DMS53 treated with DMSO at 0.1 percent for 48 hours (cell line): ENCODE results near the gene RIMS1.

Experiments
- DNase-seq: peaks from one replicate; lab custom pipeline; 2025; ENCODE audit not compliant: unreplicated experiment; lab: John Stamatoyannopoulos, UW

RIMS1 gene

DNA sequence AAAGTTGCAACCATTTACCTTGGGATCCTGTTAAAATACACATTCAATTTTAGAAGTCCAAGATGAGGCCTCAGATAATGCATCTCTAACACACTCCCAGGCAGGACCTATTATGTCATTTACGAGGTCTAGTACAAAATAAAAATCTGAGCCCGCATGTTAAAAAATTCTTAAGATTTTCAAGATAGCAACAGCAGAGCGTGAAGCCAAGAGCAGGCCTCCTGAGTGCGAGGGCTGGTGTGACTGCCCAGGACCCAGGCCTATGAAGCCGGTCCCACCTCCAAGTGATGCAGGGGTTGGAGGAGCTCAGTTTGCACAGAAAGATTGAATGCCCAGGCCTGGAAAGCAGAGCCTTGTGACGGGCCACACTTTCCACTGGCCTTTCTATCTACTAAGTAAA, 524.4 kb downstream of the RIMS1 start:
- DNase-seq: no peak

DNA sequence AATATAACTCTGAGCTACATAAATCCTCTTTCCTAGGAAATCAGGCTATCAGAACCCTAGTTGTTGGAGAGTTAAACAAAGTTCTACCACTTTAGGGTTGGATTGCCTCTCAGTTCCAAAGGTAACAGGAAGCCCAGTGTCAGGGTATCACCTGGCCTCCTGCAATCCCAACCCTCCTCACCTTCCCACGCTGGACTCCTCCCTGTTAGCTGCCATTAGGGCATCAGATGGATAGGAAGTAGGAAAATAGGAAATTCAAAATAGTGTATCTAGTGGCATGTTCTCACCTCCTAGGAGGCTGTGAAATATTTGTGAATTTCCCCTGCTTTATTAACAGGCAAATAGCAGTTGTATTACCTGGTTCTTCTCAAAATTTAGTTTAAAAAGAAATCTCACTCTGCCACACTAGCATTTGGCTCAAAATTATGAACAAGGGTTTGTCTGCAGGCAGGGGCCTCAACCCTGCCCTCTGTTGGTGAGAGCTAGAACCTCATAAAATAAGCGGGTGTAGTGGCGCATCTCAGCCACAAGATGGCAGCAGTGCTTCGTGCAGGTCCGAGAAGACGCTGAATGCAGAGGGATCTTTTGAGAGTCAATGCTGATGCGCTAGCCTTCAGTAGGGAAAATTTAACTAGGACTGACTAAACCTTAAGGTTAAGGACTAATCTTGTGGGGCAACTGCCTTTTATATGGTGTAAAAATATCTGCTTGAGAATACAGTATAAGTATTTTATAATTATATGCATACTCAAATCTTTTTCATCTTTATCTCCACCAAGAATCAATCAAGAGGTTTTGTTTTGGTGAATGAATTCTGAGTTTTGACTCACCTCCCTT, 525.7 kb downstream of the RIMS1 start:
- peak; percentile 87 for DNase-seq

DNA sequence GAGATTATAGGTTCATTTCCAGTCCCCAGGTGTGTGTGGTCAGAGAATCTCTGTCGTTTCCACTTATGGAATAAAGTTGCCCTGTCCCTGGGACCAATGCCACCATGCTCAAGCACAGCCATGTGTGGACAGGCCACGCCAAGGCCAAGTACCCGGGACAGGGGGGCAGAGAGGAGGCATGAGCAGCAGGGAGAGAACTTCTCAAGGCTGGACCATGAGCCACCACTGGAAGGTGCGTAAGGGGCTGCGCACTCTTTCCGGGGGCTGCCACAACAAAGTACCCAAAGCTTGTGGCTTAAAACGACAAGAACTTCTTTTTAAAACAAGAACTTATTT, 526.3 kb downstream of the RIMS1 start:
- DNase-seq: no peak

DNA sequence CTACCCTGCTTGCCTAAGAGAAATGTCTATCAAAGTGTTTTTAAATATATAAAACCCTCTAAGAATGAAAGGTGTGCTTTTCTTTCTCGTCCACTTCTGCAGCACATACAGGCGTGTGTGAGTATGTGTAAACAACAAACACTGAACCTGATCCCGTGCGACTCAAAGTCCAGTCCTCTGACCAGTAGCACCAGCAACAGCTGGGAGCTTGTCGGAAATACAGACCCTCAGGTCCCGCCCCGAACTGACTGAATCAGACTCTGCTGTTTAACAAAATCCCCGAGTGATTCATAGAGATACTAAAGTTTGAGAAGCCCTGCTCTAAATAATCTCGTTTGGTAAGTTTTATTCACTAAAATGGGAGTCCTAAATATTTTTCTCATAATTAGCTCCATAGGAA, 527.5 kb downstream of the RIMS1 start:
- peak; percentile 61 for DNase-seq

DNA sequence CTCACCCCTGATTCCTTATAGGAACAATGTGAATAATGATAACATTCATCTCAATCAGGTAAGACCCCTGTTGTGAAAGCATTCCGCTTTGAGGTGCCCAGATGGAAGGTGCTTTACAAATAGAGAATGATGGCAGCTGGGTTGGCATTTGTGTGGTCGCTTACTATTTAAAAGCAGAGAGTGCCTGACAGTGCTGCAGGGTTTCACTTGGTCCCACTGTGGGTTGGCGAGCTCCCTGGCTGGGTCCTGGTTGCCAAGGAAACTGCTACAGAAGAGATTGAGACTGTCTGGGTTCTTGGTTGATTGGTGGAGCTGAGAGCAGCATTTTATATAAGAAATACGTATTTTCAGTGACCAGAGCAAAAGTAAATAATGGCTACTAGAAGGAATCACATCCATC, 528.3 kb downstream of the RIMS1 start:
- no peak for DNase-seq

DNA sequence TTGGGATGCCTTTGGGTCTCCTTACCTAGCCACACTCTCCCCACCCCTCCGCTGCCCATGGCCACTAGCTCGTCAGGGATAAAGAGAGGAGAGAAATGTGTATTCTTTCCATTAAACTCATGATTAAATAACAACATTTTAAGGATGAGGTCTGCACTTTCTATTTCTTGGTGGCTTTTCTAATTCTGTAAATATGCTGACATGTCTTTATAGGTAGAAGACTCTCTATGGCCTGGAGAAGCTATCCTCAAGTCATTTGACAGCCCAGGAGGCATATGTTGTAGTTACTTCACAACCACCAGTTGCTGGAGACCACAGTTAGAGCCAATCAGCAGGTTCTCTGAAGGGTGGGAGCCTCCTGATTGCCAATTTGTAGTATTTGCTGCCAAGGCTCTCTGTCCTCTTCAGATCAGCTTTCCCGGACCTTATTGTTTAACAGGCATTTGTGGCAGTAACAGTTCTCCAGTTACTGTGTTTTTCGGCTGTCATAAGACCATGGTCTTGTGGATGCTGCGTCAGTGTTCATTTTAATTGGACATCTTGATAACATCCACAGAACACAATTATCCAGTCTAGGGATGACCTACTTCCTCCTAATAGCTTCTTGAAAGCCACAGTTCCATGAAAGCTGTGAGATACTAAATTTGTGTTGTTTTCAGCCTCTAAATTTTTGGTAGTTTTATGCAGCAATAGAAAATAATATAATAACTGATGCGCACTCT, 530.6 kb downstream of the RIMS1 start:
- DNase-seq: no peak

DNA sequence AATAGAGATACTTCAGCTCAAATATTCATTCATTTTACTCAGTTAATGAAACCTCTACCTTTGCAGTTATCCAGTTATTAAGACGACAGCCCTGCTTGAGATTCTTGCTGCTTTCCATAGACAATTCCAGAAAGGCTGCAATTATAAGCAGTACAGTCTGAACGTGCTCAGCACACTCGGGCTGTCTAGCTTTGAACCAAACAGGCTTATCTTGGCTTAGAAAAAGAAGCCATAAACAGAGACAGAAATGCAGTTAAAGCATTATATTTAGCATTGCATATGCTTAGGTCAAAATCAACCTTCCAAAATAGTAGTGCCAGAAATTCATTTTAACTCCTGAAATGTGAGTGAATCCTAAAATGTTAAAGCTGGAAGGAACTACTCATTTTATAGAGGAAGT, 531.4 kb downstream of the RIMS1 start:
- no peak for DNase-seq

DNA sequence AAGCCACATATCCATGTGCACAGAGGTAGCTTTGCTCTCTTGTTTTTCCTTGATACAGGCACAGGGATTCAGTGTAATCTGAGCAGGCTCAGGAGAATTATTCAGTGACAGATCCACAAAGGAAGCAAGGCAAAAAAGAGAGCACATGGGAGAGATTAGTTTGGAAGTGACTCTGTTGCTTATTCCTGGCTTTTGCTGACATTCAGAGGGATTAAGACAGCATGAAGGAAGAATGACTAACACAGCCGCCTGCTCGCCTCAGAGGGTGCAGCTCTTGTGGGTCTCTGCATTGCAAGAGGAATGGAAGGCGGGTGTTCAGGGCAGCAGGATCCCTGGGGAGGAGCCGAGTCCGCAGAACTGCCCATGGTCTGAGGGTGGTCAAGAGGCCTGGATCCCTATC, 532.1 kb downstream of the RIMS1 start:
- no peak for DNase-seq

DNA sequence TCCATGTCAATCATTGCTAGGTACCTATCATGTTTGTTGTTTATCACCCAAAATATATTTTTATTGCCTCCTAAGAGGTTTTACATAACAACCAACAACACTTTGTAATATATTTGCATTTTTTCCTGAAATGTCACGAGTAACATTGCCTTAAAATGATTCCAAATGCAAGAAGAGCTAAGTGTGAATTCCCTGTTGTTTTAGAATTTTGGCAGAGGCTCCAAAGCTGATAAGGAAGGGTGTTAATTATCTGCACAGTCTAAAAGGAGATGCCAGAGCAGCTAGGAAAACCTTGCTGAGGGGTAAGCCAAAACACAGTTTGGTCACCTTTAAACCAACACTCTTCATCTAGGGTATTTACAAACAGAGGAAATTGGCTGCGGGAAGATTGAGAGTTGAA, 533.6 kb downstream of the RIMS1 start:
- no peak for DNase-seq

DNA sequence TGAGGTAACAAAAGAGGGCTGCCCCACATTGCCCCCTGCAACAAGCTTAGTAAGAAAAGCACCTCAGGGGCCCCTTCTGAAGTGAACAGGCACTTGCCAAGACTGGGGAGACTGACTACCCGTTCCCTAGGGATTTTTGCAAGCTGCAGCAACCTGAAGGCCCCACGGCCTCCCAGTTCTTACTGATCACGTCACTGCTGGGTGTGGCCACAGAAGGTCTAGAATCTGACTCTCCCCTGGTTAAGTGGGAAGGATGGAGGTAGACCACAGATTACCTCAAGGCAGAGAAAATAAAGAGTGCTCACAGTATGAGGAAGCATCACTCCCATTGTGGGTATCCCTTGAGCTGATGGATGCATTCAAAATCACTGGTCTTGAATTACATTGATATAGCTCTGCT, 534.1 kb downstream of the RIMS1 start:
- DNase-seq: no peak

DNA sequence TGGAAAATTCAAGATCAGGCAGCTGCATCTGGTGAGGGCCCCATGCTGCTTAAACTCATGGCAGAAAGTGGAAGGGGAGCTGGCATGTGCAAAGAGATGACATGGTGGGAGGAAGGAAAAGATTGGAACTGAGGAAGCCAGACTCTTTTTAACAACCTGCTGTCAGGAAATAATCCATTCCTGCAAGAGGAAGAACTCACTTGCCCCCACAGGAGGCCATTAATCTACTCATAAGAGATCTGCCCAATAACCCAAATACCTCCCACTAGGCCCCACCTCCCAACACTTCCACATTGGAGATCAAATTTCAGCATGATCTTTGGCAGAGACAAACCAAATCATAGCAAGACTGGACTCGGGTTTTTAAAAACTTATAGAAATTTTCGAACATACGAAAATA, 535.0 kb downstream of the RIMS1 start:
- no peak for DNase-seq

DNA sequence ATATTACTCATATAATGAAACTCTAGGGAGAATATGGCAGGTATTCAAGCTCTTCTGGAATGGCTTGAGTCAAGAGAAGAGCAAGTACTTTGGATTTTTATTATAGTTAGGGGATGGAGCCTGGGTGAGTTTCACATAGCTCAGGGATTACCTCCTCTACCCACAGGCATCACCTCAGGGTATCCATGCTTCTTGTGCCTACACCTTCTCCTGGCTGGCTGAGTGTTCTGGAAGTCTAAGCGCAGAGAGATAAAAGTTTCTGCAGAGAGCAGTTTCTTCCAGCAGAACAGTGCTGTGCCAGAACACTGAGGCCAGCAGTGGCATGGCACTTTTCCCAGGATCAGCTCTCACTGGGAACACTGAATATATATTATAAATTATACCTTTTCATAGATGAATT, 535.8 kb downstream of the RIMS1 start:
- DNase-seq: no peak

DNA sequence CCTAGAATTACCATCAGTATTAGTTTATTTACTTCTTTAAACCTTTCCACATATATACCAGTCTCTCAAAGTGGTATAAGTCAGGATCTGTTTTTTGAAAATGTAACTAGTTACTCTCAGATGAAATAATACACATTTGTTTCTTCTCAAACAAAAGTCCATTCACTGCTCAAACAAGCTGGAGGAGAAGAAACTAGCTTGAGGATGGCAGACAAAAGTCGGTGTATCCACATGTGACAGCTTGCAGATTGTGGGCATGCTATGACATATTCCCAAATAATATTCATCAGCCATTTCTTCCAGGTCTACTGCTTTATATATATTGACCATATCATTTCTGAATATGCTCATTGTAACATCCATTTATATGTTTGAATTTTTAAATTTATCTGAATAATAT, 538.1 kb downstream of the RIMS1 start:
- DNase-seq: no peak

DNA sequence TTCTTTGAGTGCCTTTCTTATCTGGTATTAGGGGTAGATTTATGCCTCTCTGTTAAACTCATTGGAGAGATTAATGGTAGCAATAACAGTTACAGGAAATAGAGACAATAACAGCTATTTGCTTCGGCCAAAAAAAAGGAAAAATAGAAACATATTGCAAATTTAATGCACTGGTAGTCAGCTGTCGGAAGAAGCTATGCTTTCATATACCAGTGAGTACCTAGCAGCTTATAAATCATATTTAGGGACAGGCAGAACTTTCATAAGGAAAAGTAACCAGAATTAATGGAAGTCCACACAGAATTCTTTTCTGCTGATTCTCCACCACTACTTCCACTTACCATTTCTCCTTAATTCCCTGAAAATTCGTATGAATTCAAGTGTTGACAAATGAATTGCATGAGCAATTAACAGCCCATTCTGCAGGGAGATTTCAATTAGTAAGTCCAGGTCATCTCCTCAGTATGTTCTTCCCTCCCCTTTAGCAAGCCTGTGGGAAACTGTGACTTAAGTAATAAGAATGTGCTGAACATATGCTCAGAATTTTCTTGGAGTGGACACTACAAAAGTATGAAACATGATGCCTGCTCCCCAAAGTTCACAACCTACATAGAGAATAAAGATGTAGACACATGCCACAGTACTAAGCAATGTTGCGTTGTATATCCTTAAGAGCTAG, 538.8 kb downstream of the RIMS1 start:
- no peak for DNase-seq

DNA sequence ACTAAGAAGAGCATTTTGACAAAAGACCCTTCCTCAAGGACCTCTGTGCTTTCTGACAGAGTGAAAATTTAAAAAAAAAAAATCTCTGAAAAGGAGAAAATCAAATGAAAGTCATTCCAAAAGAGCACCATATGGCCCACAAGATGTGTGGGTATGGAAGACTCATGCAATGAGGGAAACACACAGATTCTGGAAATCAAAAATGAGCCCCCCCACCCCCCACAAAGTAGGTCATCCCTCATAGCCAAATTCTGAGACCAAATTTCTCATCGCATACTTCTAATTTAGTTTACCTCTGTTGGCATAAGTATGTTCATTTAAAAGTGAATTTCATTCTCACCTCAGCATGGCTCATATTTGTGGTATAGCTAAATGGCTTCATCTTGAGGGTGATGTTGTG, 554.3 kb downstream of the RIMS1 start:
- DNase-seq: no peak

DNA sequence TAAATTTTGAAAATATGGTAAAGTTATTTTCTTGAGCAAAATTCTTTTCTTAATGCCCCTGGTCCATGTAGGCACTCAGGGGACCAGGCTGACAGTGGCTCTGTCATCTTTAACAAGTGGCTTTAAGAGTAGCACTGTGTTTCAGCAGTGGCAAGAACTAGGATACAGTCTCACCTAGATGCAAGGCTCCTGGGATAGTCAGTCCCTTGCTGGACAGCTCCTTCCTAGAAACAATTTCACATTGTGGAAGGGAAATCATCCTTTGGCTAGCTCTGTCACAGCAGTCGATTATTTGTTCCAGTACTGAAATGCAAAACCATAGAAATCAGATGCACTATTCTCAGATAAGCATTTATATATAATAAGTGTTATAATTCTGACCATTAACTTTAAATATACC, 560.1 kb downstream of the RIMS1 start:
- no peak for DNase-seq
